Measurements from ENCODE around the gene KRT36.

KRT36 gene

GRCh38 chr17:41489531-41489930 lies at the start of gene KRT36:
Gene KRT36, minus strand, starts transcription at chr17:41489910. Its CDS starts 46 bp downstream, at chr17:41489864.
- DNase-seq, result no peak

GRCh38 chr17:41539071-41539492 lies 49.4 kb upstream of the KRT36 start:
- DNase-seq, result no peak

GRCh38 chr17:41538565-41538991 lies 48.9 kb upstream of the KRT36 start:
- no peak for DNase-seq

GRCh38 chr17:41537990-41538389 lies 48.3 kb upstream of the KRT36 start:
- DNase-seq, result no peak

GRCh38 chr17:41537614-41537954 lies 47.9 kb upstream of the KRT36 start:
- no peak for DNase-seq

GRCh38 chr17:41536741-41537613 lies 47.3 kb upstream of the KRT36 start:
- DNase-seq, result no peak

GRCh38 chr17:41535764-41536481 lies 46.2 kb upstream of the KRT36 start:
- DNase-seq, result no peak

- DNase-seq, result no peak
Measured at GRCh38 chr17:41534899-41535546, 45.3 kb upstream of the KRT36 start.

GRCh38 chr17:41533613-41534012 lies 43.9 kb upstream of the KRT36 start:
- DNase-seq, result no peak

- no peak for DNase-seq
Measured at GRCh38 chr17:41532947-41533570, 43.3 kb upstream of the KRT36 start.

- DNase-seq, result no peak
Measured at GRCh38 chr17:41531993-41532392, 42.3 kb upstream of the KRT36 start.

- DNase-seq, result no peak
Measured at GRCh38 chr17:41530062-41531048, 40.6 kb upstream of the KRT36 start.

GRCh38 chr17:41529491-41529915 lies 39.8 kb upstream of the KRT36 start:
- DNase-seq, result no peak

GRCh38 chr17:41528959-41529353 lies 39.2 kb upstream of the KRT36 start:
- DNase-seq, result no peak

- peak; percentile 8 for DNase-seq
Measured at GRCh38 chr17:41527063-41528023, 37.6 kb upstream of the KRT36 start.

- DNase-seq, result no peak
Measured at GRCh38 chr17:41524261-41524660, 34.6 kb upstream of the KRT36 start.

- no peak for DNase-seq
Measured at GRCh38 chr17:41523787-41524186, 34.1 kb upstream of the KRT36 start.

- DNase-seq, result no peak
Measured at GRCh38 chr17:41523225-41523593, 33.5 kb upstream of the KRT36 start.

GRCh38 chr17:41522301-41523224 lies 32.9 kb upstream of the KRT36 start:
- DNase-seq, result no peak

Measured in stimulated activated CD4-positive, alpha-beta T cell treated with anti-CD3 and anti-CD28 coated beads, Interleukin-15, amount 100 ng/mL, for 24 hours (primary cell).